Neuronal stem cell (in vitro differentiated cells): ENCODE results near the gene CNTNAP5.

ENCODE experiments used
- DNase-seq: peaks from one replicate; pipeline ENCODE4 v3.0.0-alpha.2; 2013; ENCODE audit warnings: low spot score
- H2AFZ ChIP-seq: one replicate; pipeline ENCODE4 v1.6.1; 2013; ENCODE audit warnings: mild to moderate bottlenecking, low read length, inconsistent platforms
- H2AK5ac ChIP-seq: 2 replicates; pipeline ENCODE4 v1.6.1; 2013; ENCODE audit warnings: low read depth, mild to moderate bottlenecking, inconsistent platforms, low read length, moderate library complexity, mixed read lengths
- H2BK120ac ChIP-seq: 2 replicates; pipeline ENCODE4 v1.6.1; 2013; ENCODE audit warnings: low read depth, mild to moderate bottlenecking, inconsistent platforms, low read length, moderate library complexity, mixed read lengths
- H2BK12ac ChIP-seq: one replicate; pipeline ENCODE4 v1.6.1; 2013; ENCODE audit warnings: low read length, inconsistent platforms
- H2BK15ac ChIP-seq: 2 replicates; pipeline ENCODE4 v1.6.1; 2013; ENCODE audit warnings: mild to moderate bottlenecking, low read length, inconsistent platforms, mixed read lengths
- H2BK5ac ChIP-seq: one replicate; pipeline ENCODE4 v1.6.1; 2013; ENCODE audit warnings: inconsistent platforms, mild to moderate bottlenecking, low read length, moderate library complexity
- H3K14ac ChIP-seq: one replicate; pipeline ENCODE4 v1.6.1; 2013; ENCODE audit warnings: low read length, inconsistent platforms
- H3K18ac ChIP-seq: 2 replicates; pipeline ENCODE4 v1.6.1; 2013; ENCODE audit warnings: low read length, inconsistent platforms
- H3K23ac ChIP-seq: 2 replicates; pipeline ENCODE4 v1.6.1; 2013; ENCODE audit warnings: low read depth, mild to moderate bottlenecking, mixed read lengths, low read length, inconsistent platforms; ENCODE audit not compliant: poor library complexity
- H3K27ac ChIP-seq: replicated peaks from 3 replicates; pipeline ENCODE4 v1.5.1; 2013; ENCODE audit warnings: low read length, inconsistent platforms
- H3K27me3 ChIP-seq, 3 experiments: 2 replicates each; pipeline ENCODE4 v1.6.1; 2013; ENCODE audit warnings: low read length in 3 of 3, mild to moderate bottlenecking in 2 of 3, inconsistent platforms in 1 of 3, low read depth in 1 of 3, mixed read lengths in 1 of 3, moderate library complexity in 1 of 3; ENCODE audit not compliant: control insufficient read depth in 3 of 3, insufficient read depth in 3 of 3
- H3K36me3 ChIP-seq, 2 donors: replicated peaks in 1 of 2; 2 replicates each; pipeline ENCODE4 v1.6.1; 2013; ENCODE audit warnings: low read length in 2 of 2; ENCODE audit not compliant: control insufficient read depth in 2 of 2, insufficient read depth in 2 of 2
- H3K4ac ChIP-seq: 2 replicates; pipeline ENCODE4 v1.6.1; 2013; ENCODE audit warnings: inconsistent platforms, mild to moderate bottlenecking, low read length, moderate library complexity
- H3K4me1 ChIP-seq, 2 donors: 1 replicate in 1 of 2; 2 replicates in 1 of 2; pipeline ENCODE4 v1.6.1; 2013; ENCODE audit warnings: low read length in 2 of 2, low read depth in 1 of 2; ENCODE audit not compliant: control insufficient read depth in 2 of 2, insufficient read depth in 1 of 2
- H3K4me2 ChIP-seq: one replicate; pipeline ENCODE4 v1.6.1; 2013; ENCODE audit warnings: mild to moderate bottlenecking, low read length, inconsistent platforms; ENCODE audit not compliant: insufficient read depth, poor library complexity, severe bottlenecking
- H3K4me3 ChIP-seq, 2 donors: 2 replicates each; pipeline ENCODE4 v1.5.1; 2013; ENCODE audit warnings: low read length in 2 of 2, mild to moderate bottlenecking in 2 of 2, inconsistent platforms in 1 of 2, moderate library complexity in 1 of 2
- H3K79me1 ChIP-seq: one replicate; pipeline ENCODE4 v1.6.1; 2013; ENCODE audit warnings: low read depth, mild to moderate bottlenecking, inconsistent platforms, low read length, moderate library complexity
- H3K9ac ChIP-seq: one replicate; pipeline ENCODE4 v1.6.1; 2013; ENCODE audit warnings: mild to moderate bottlenecking, low read depth, low read length, inconsistent platforms; ENCODE audit not compliant: poor library complexity
- H3K9me3 ChIP-seq, 2 donors: replicated peaks in 1 of 2; 2 replicates each; pipeline versions ENCODE3 to v1.6.1; 2013; ENCODE audit warnings: low read length in 2 of 2, mild to moderate bottlenecking in 2 of 2, inconsistent platforms in 1 of 2, low read depth in 1 of 2, mixed read lengths in 1 of 2, moderate library complexity in 1 of 2; ENCODE audit not compliant: control insufficient read depth in 2 of 2, insufficient read depth in 1 of 2
- H4K8ac ChIP-seq: one replicate; pipeline ENCODE4 v1.6.1; 2013; ENCODE audit warnings: low read depth, mild to moderate bottlenecking, inconsistent platforms, low read length, moderate library complexity
- H4K91ac ChIP-seq: one replicate; pipeline ENCODE4 v1.6.1; 2013; ENCODE audit warnings: low read length, low read depth, mild to moderate bottlenecking, inconsistent platforms; ENCODE audit not compliant: poor library complexity
- WGBS, 2 donors: extraction: QIAGEN DNeasy Blood & Tissue Kit; methylation state at CpG; one replicate each; pipeline ENCODE4 v1.1.7; 2013; ENCODE audit warnings: missing lambda C conversion rate in 2 of 2, mixed read lengths in 1 of 2; ENCODE audit not compliant: insufficient read length in 2 of 2, insufficient replicate concordance in 1 of 2; ENCODE audit errors: extremely low coverage in 2 of 2; 5-methylcytosine and 5-hydroxymethylcytosine counted together

Gene CNTNAP5

GRCh38 chr2:124424074-124424473, 399.0 kb downstream of the CNTNAP5 start:
- H2AFZ ChIP-seq = no peak overlapping the region
- no peaks in the 10 kb centered on the region for H3K36me3 ChIP-seq
- no peak overlapping the region for H2BK120ac ChIP-seq
- no peak overlapping the region for H4K91ac ChIP-seq
- no peak overlapping the region for H2BK12ac ChIP-seq
- no peak overlapping the region for H3K4me3 ChIP-seq
- H3K9ac ChIP-seq = no peak overlapping the region
- H3K23ac ChIP-seq = no peak overlapping the region
- H4K8ac ChIP-seq = no peak overlapping the region
- no peak overlapping the region for H3K18ac ChIP-seq
- no peaks in the 10 kb centered on the region for H3K4me1 ChIP-seq
- H2BK5ac ChIP-seq = no peak overlapping the region
- no peak for DNase-seq
- no peaks in the 10 kb centered on the region for H3K27me3 ChIP-seq
- no peak overlapping the region for H3K4me2 ChIP-seq
- H3K4ac ChIP-seq = no peak overlapping the region
- H3K27ac ChIP-seq = no peak overlapping the region
- no peak overlapping the region for H2AK5ac ChIP-seq
- no peak overlapping the region for H2BK15ac ChIP-seq
- no peak overlapping the region for H3K14ac ChIP-seq
- no CpG with 5 or more reads among the region's 1 CpG for WGBS, 2 donors
- no peaks in the 10 kb centered on the region for H3K9me3 ChIP-seq
- no peaks in the 10 kb centered on the region for H3K79me1 ChIP-seq

DNA sequence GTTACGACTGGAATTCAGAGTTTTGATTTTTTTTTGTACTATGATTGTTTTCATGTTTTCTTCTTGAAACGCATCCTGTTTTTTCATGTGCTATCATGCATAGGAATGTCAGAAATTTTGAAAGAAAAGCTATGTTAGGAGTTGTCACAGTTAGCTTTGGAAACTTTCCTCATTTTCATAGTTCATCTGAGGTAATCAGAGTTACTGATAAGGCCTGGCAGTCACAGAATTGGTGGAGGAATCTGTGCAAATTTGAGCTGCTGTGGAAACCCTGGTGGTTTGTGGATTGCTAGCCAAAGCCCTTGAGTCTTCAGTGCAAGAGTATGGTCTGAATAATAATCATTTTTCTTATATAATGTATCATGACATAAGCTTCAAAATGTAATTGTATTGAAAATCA, 401.0 kb downstream of the CNTNAP5 start:
- Histone ChIP-seq H3K27me3 (no peaks in the 10 kb centered on the region), H3K36me3 (no peaks in the 10 kb centered on the region), H3K9ac (no peak overlapping the region), H2AK5ac (no peak overlapping the region), H2BK5ac (no peak overlapping the region), H3K4ac (no peak overlapping the region), H4K8ac (no peak overlapping the region), H4K91ac (no peak overlapping the region), H3K18ac (no peak overlapping the region), H3K14ac (no peak overlapping the region), H3K9me3 (no peaks in the 10 kb centered on the region), H3K4me1 (no peaks in the 10 kb centered on the region), H3K23ac (no peak overlapping the region), H2BK120ac (no peak overlapping the region), H2BK15ac (no peak overlapping the region), H3K79me1 (no peaks in the 10 kb centered on the region), H3K27ac (no peak overlapping the region), H2AFZ (no peak overlapping the region), H3K4me2 (no peak overlapping the region), H3K4me3 (no peak overlapping the region), H2BK12ac (no peak overlapping the region)
- WGBS, 2 donors = no CpG with 5 or more reads among the region's 2 CpGs
- no peak for DNase-seq

GRCh38 chr2:124426625-124427024, 401.5 kb downstream of the CNTNAP5 start:
- no peak overlapping the region for H2BK12ac ChIP-seq
- H3K4me1 ChIP-seq = no peaks in the 10 kb centered on the region
- no peak overlapping the region for H3K18ac ChIP-seq
- no peaks in the 10 kb centered on the region for H3K36me3 ChIP-seq
- no peak overlapping the region for H3K9ac ChIP-seq
- H3K4me2 ChIP-seq = no peak overlapping the region
- H3K27ac ChIP-seq = no peak overlapping the region
- H3K4me3 ChIP-seq = no peak overlapping the region
- no peak for DNase-seq
- H2BK120ac ChIP-seq = no peak overlapping the region
- H3K27me3 ChIP-seq = no peaks in the 10 kb centered on the region
- WGBS, 2 donors = no CpG with 5 or more reads among the region's 2 CpGs
- H4K8ac ChIP-seq = no peak overlapping the region
- no peak overlapping the region for H3K4ac ChIP-seq
- H2AK5ac ChIP-seq = no peak overlapping the region
- no peak overlapping the region for H3K23ac ChIP-seq
- no peak overlapping the region for H2BK5ac ChIP-seq
- no peak overlapping the region for H2AFZ ChIP-seq
- no peaks in the 10 kb centered on the region for H3K9me3 ChIP-seq
- H2BK15ac ChIP-seq = no peak overlapping the region
- H3K14ac ChIP-seq = no peak overlapping the region
- no peaks in the 10 kb centered on the region for H3K79me1 ChIP-seq
- H4K91ac ChIP-seq = no peak overlapping the region

- no peaks in the 10 kb centered on the region for H3K79me1 ChIP-seq
- peak; percentile 43 for DNase-seq
- H2AK5ac ChIP-seq = no peak overlapping the region
- H3K9ac ChIP-seq = no peak overlapping the region
- no peaks in the 10 kb centered on the region for H3K36me3 ChIP-seq
- no peak overlapping the region for H2BK15ac ChIP-seq
- H3K18ac ChIP-seq = no peak overlapping the region
- no peak overlapping the region for H3K4me2 ChIP-seq
- no peak overlapping the region for H3K27ac ChIP-seq
- H2BK5ac ChIP-seq = no peak overlapping the region
- H3K27me3 ChIP-seq = no peaks in the 10 kb centered on the region
- no peak overlapping the region for H4K8ac ChIP-seq
- no peak overlapping the region for H2AFZ ChIP-seq
- no peak overlapping the region for H3K14ac ChIP-seq
- H2BK120ac ChIP-seq = no peak overlapping the region
- no peak overlapping the region for H4K91ac ChIP-seq
- peaks cover 0 to 2% of the 10 kb centered on the region in 2 donors for H3K9me3 ChIP-seq
- no peak overlapping the region for H3K4me3 ChIP-seq
- H2BK12ac ChIP-seq = no peak overlapping the region
- H3K4ac ChIP-seq = no peak overlapping the region
- no peaks in the 10 kb centered on the region for H3K4me1 ChIP-seq
- WGBS, 2 donors = no CpG with 5 or more reads among the region's 1 CpG
- H3K23ac ChIP-seq = no peak overlapping the region
Observed at GRCh38 chr2:124437811-124438210, 412.7 kb downstream of the CNTNAP5 start.
